ENCODE results near the gene CCDC85C. TPM values are rescaled to one million over a fixed set of nuclear protein-coding genes. Genes with fewer than 3 reads are reported as not detected.

The CCDC85C gene
- total and polyA plus RNA-seq, 8 donors, result 10.5 to 28.6 (median 15.9) TPM

DNA sequence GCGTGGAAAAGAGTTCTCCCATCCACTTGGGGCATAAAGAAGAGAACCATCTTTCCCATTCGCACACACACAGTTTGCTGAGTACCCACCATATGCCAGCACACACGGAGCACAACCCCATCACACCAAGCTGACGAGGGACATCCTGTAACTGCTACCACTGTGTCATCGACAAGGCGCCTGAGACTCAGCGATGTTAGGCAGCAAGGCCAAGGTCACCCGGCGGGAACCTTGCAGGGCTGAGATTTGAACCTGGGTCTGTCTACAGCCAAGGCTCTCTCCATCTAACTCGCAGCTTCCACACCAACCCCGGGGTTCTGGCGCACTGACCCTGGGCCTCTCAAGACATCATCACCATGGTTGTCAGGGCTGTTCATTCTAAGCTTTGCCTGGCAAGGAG, 60.0 kb downstream of the CCDC85C start:
- H3K27me3 ChIP-seq, result no peaks in the 10 kb centered on the region
- no peak overlapping the region for H3K4me3 ChIP-seq
- peak overlapping the region in 1 of 5 donors; percentile 59 for H3K27ac ChIP-seq
- H3K4me1 ChIP-seq, result peaks cover 7 to 77% (median 40%) of the 10 kb centered on the region in 4 donors
- DNase-seq, result no peak
- no peak for TF ChIP-seq EP300 (IDR thresholded peaks at IDR 0.05)
- TF ChIP-seq, protein P1, sequence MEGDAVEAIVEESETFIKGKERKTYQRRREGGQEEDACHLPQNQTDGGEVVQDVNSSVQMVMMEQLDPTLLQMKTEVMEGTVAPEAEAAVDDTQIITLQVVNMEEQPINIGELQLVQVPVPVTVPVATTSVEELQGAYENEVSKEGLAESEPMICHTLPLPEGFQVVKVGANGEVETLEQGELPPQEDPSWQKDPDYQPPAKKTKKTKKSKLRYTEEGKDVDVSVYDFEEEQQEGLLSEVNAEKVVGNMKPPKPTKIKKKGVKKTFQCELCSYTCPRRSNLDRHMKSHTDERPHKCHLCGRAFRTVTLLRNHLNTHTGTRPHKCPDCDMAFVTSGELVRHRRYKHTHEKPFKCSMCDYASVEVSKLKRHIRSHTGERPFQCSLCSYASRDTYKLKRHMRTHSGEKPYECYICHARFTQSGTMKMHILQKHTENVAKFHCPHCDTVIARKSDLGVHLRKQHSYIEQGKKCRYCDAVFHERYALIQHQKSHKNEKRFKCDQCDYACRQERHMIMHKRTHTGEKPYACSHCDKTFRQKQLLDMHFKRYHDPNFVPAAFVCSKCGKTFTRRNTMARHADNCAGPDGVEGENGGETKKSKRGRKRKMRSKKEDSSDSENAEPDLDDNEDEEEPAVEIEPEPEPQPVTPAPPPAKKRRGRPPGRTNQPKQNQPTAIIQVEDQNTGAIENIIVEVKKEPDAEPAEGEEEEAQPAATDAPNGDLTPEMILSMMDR (IDR thresholded peaks at IDR 0.05), result no peak
- no peak for TF ChIP-seq POLR2A (IDR thresholded peaks at IDR 0.05)
- TF ChIP-seq POLR2AphosphoS5 (IDR thresholded peaks at IDR 0.05), result no peak
- 90 to 94% (median 93%) methylated on average over 12 of the region's 12 CpGs for WGBS, 5 donors
- no peaks in the 10 kb centered on the region for H3K36me3 ChIP-seq
- H3K9me3 ChIP-seq, result no peaks in the 10 kb centered on the region
- intact Hi-C loops (cut with DNase I; ENCODE audit: low total_unique reads), result no loop called here

DNA sequence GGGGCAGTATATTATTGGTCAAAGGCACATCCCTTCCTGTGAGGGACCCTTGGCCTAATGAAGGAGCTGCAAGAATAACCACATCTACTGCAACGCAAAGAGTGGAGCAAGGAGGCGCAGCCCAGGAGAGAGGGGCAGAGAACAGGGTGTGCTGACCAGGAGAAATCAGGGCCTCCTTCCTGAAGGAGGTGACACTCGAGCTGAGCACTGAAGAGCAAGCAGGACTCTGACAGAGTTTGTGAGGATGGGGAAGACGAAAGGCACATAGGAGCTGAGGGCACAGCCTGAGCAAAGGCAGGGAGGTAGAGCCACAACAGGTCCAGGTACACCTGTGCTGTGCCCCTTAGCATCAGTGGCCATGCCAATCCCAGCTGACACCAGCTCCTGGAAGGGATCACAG, 60.6 kb downstream of the CCDC85C start:
- peak overlapping the region in 1 of 5 donors; percentile 14 for H3K27ac ChIP-seq
- intact Hi-C loops (cut with DNase I; ENCODE audit: low total_unique reads), result no loop called here
- H3K4me3 ChIP-seq, result no peak overlapping the region
- no peaks in the 10 kb centered on the region for H3K36me3 ChIP-seq
- TF ChIP-seq POLR2A (IDR thresholded peaks at IDR 0.05) (no peak), POLR2AphosphoS5 (IDR thresholded peaks at IDR 0.05) (no peak), EP300 (IDR thresholded peaks at IDR 0.05) (no peak)
- TF ChIP-seq, protein P1 (IDR thresholded peaks at IDR 0.05), result no peak
- WGBS, 5 donors, result 80 to 95% (median 92%) methylated on average over 4 of the region's 4 CpGs
- no peak for DNase-seq
- peaks cover 7 to 77% (median 45%) of the 10 kb centered on the region in 4 donors for H3K4me1 ChIP-seq
- no peaks in the 10 kb centered on the region for H3K9me3 ChIP-seq
- no peaks in the 10 kb centered on the region for H3K27me3 ChIP-seq

DNA sequence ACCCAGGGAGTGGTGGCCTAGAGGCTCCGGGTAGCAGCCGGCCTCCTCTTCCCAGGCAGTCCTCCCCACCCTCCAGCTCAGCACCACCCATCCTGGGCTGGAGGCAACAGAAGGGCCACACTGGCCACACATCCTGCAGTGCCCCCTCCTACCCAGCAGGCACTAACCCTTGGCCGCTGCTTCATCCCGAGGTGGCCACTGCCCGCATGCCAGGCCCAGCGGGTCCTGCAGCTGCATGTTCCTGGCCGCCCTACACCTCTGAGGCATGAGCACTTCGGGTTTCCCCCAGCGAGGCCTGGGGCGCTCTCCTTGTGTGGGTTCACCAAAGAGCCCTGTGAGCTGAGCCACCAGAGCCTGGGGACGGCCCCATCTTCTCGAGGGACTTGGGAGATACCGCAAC, 61.4 kb downstream of the CCDC85C start:
- no peaks in the 10 kb centered on the region for H3K36me3 ChIP-seq
- TF ChIP-seq POLR2AphosphoS5 (IDR thresholded peaks at IDR 0.05) (no peak), POLR2A (IDR thresholded peaks at IDR 0.05) (no peak), EP300 (IDR thresholded peaks at IDR 0.05) (no peak)
- TF ChIP-seq, protein P1 (IDR thresholded peaks at IDR 0.05), result no peak
- 80 to 91% (median 87%) methylated on average over 10 to 13 of the region's 13 CpGs for WGBS, 5 donors
- H3K4me3 ChIP-seq, result no peak overlapping the region
- no peaks in the 10 kb centered on the region for H3K27me3 ChIP-seq
- no peak for DNase-seq
- peaks cover 15 to 81% (median 50%) of the 10 kb centered on the region in 4 donors for H3K4me1 ChIP-seq
- intact Hi-C loops (cut with DNase I; ENCODE audit: low total_unique reads), result no loop called here
- H3K9me3 ChIP-seq, result no peaks in the 10 kb centered on the region
- H3K27ac ChIP-seq, result peak overlapping the region in 1 of 5 donors; percentile 70

DNA sequence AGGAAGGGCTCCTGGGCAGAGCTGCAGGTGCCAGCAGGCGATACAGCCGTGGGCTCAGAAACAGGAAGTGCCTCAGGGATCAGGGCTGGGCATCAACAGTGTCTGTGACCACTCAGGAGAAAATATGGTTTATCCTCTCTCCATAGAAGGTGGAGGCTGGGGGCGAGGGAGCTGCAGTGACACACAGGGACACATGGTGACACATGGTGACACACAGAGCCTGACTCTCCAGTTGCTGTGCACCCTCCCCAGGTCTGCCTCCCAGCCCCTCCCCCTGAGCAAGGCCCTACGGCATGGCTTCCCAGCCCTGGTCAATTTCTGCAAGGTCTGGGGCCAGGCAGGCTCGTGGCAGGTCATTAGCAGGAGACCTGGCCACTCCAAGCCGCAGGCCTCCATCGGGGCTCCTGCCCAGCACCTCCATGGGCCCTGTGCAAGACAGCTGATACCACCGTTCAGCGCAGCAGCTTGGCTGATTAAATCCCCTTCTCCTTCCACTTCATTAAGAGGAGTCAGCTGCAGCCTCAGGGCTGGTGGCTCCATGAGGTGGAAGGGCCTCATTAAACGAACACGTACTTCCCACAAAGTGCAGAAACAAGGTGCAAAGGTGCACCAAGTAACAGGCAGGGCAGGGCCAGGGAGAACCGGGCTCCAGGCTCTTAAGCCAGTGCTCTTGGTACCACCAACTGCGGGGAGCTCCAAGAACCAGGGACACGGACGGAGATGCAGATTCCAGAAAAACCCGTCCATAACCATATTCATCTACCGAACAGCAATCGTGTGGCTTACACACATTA, 62.1 kb downstream of the CCDC85C start:
- H3K9me3 ChIP-seq, result no peaks in the 10 kb centered on the region
- no peak for DNase-seq
- WGBS, 5 donors, result 76 to 82% (median 78%) methylated on average over 12 to 18 of the region's 18 CpGs

More for the DNA sequence above, 62.1 kb downstream of the CCDC85C start:
- H3K36me3 ChIP-seq, result no peaks in the 10 kb centered on the region
- H3K27me3 ChIP-seq, result no peaks in the 10 kb centered on the region
- H3K4me1 ChIP-seq, result peaks cover 22 to 87% (median 54%) of the 10 kb centered on the region in 4 donors
- intact Hi-C loops (cut with DNase I; ENCODE audit: low total_unique reads), result no loop called here
- H3K27ac ChIP-seq, result peak overlapping the region in 1 of 5 donors; percentile 70
- TF ChIP-seq, protein P1 (IDR thresholded peaks at IDR 0.05), result no peak
- no peak for TF ChIP-seq POLR2AphosphoS5 (IDR thresholded peaks at IDR 0.05)
- TF ChIP-seq POLR2A (IDR thresholded peaks at IDR 0.05), result no peak
- no peak for TF ChIP-seq EP300 (IDR thresholded peaks at IDR 0.05)
- no peak overlapping the region for H3K4me3 ChIP-seq
